HCT116 (cell line): ENCODE results near the gene ZSWIM4. TPM values are rescaled to one million over a fixed set of nuclear protein-coding genes. Genes with fewer than 3 reads are reported as not detected.

Experiments
- ATAC-seq: fragments of 200-7000 bp; cut with Tn5 transposase; 2 replicates; pipeline ENCODE4 v1.9.1; 2020; ENCODE audit warnings: mild to moderate bottlenecking, moderate library complexity
- BruUV-seq: library from RNA; stranded (reverse); fragments of 400-500 nt; replicated peaks from 2 replicates; lab custom pipeline; 2021; lab: Mats Ljungman, UMichigan
- CTCF ChIA-PET: fragments of 300-600 bp; sonication (Branson Sonifier 250); formaldehyde crosslinking; loops from one replicate; lab custom pipeline; 2021; ENCODE audit warnings: antibody characterized with exemption; lab: Charles Lee
- POLR2A ChIA-PET: fragments of 300-600, 350-600 bp; sonication (Branson Sonifier 250); formaldehyde crosslinking; loops from one replicate; lab custom pipeline; 2021; ENCODE audit warnings: antibody characterized with exemption; lab: Charles Lee
- RAD21 ChIA-PET, 2 experiments: fragments of 300-600 bp; sonication (Branson Sonifier 250); formaldehyde crosslinking; loops; one replicate each; lab custom pipeline; 2023; ENCODE audit warnings: low total read pairs in 2 of 2; ENCODE audit not compliant: uncharacterized antibody in 2 of 2, unreplicated experiment in 2 of 2, low non-redundant PET in 1 of 2; lab: Charles Lee
- DNase-seq: peaks from one replicate; pipeline ENCODE4 v3.0.0-alpha.2; 2010; ENCODE audit warnings: low read depth, low spot score
- H2AFZ ChIP-seq: fragments of 200-600 bp; shearing (Covaris generic), sonication (generic); 2 replicates; pipeline ENCODE4 v1.6.1; 2017; ENCODE audit warnings: low read depth, mixed run types, mixed read lengths, antibody characterized with exemption, low read length; ENCODE audit not compliant: poor library complexity, severe bottlenecking
- H3K27ac ChIP-seq: 2 replicates; pipeline ENCODE4 v1.5.1; 2012; ENCODE audit warnings: low read depth, low read length
- H3K27me3 ChIP-seq: fragments of 200-600 bp; sonication (generic); 2 replicates; pipeline ENCODE4 v1.6.1; 2016; ENCODE audit warnings: mixed run types, low read length, mixed read lengths; ENCODE audit not compliant: insufficient read depth
- H3K36me3 ChIP-seq, 2 experiments: fragments of 200-500 bp in 1 of 2; fragments of 200-600 bp in 1 of 2; sonication (Bioruptor generic) in 1 of 2; sonication (generic) in 1 of 2; 2 replicates each; pipeline versions ENCODE4 v1.5.1 to v1.6.1; 2014 to 2016; ENCODE audit warnings: low read length in 2 of 2, inconsistent platforms in 1 of 2, mixed read lengths in 1 of 2, mixed run types in 1 of 2; ENCODE audit not compliant: insufficient read depth in 2 of 2, control insufficient read depth in 1 of 2
- H3K4me1 ChIP-seq, 2 experiments: fragments of 200-600 bp in 1 of 2; sonication (generic) in 1 of 2; 2 replicates each; pipeline versions ENCODE4 v1.5.1 to v1.6.1; 2012 to 2017; ENCODE audit warnings: low read length in 2 of 2, inconsistent platforms in 1 of 2, mild to moderate bottlenecking in 1 of 2, mixed read lengths in 1 of 2, mixed run types in 1 of 2, moderate library complexity in 1 of 2; ENCODE audit not compliant: insufficient read depth in 2 of 2, control insufficient read depth in 1 of 2
- H3K4me2 ChIP-seq: fragments of 200-600 bp; sonication (generic); 2 replicates; pipeline ENCODE4 v1.6.1; 2017; ENCODE audit warnings: mixed run types, low read length, mixed read lengths
- H3K4me3 ChIP-seq, 2 experiments: fragments of 200-600 bp in 1 of 2; sonication (generic) in 1 of 2; replicated peaks in 1 of 2; 2 replicates each; pipeline ENCODE4 v1.5.1; 2011 to 2016; ENCODE audit warnings: low read length in 2 of 2, control low read depth in 1 of 2, low read depth in 1 of 2, mild to moderate bottlenecking in 1 of 2, mixed read lengths in 1 of 2, mixed run types in 1 of 2
- H3K79me2 ChIP-seq: fragments of 200-600 bp; sonication (generic); 2 replicates; pipeline ENCODE4 v1.6.1; 2017; ENCODE audit warnings: mild to moderate bottlenecking, mixed run types, low read length, moderate library complexity, mixed read lengths; ENCODE audit not compliant: insufficient read depth
- H3K9ac ChIP-seq: fragments of 200-600 bp; sonication (generic); 2 replicates; pipeline ENCODE4 v1.6.1; 2016; ENCODE audit warnings: low read length, mixed read lengths
- H3K9me2 ChIP-seq: fragments of 200-600 bp; sonication (generic), shearing (Covaris generic); 2 replicates; pipeline ENCODE4 v1.6.1; 2017; ENCODE audit warnings: mixed run types, mild to moderate bottlenecking, moderate library complexity; ENCODE audit not compliant: insufficient read depth
- H3K9me3 ChIP-seq, 2 experiments: fragments of 200-500 bp in 1 of 2; fragments of 200-600 bp in 1 of 2; sonication (Bioruptor generic) in 1 of 2; sonication (generic) in 1 of 2; 2 replicates each; pipeline ENCODE4 v1.6.1; 2014 to 2017; ENCODE audit warnings: low read length in 2 of 2, mixed read lengths in 2 of 2, inconsistent platforms in 1 of 2, low read depth in 1 of 2, mild to moderate bottlenecking in 1 of 2, mixed run types in 1 of 2, moderate library complexity in 1 of 2; ENCODE audit not compliant: control insufficient read depth in 1 of 2, insufficient read depth in 1 of 2
- H4K20me1 ChIP-seq: fragments of 200-600 bp; sonication (generic), shearing (Covaris generic); 2 replicates; pipeline ENCODE4 v1.6.1; 2017; ENCODE audit warnings: mixed run types, mild to moderate bottlenecking, moderate library complexity; ENCODE audit not compliant: insufficient read depth
- CEBPB ChIP-seq: IDR thresholded peaks from 2 replicates; pipeline ENCODE4 v1.6.1; 2012; ENCODE audit warnings: low read depth
- EGR1 ChIP-seq: IDR thresholded peaks from 2 replicates; pipeline ENCODE4 v1.6.1; 2012; ENCODE audit warnings: low read depth
- EZH2 ChIP-seq: fragments of 200-600 bp; sonication (generic); IDR thresholded peaks from 2 replicates; pipeline ENCODE4 v1.6.1; 2017; ENCODE audit warnings: antibody characterized with exemption, mixed run types
- POLR2AphosphoS5 ChIP-seq: IDR thresholded peaks from 2 replicates; pipeline ENCODE4 v1.6.1; 2011; ENCODE audit warnings: mild to moderate bottlenecking, low read depth, low read length, moderate library complexity
- RAD21 ChIP-seq: IDR thresholded peaks from 2 replicates; pipeline ENCODE4 v1.6.1; 2012; ENCODE audit warnings: low read depth, mild to moderate bottlenecking
- SIN3A ChIP-seq: IDR thresholded peaks from 2 replicates; pipeline ENCODE4 v1.6.1; 2012; ENCODE audit warnings: low read depth
- SP1 ChIP-seq: IDR thresholded peaks from 2 replicates; pipeline ENCODE4 v1.6.1; 2012; ENCODE audit warnings: low read depth
- SRF ChIP-seq: IDR thresholded peaks from 2 replicates; pipeline ENCODE4 v1.6.1; 2012; ENCODE audit warnings: low read depth
- TCF7L2 ChIP-seq: IDR thresholded peaks from 2 replicates; pipeline ENCODE4 v1.7.0; 2011; ENCODE audit warnings: borderline replicate concordance, inconsistent platforms; ENCODE audit not compliant: insufficient read depth, insufficient read length; ENCODE audit errors: extremely low read depth
- ZFX ChIP-seq: fragments of 450-650 bp; IDR thresholded peaks from 2 replicates; pipeline ENCODE4 v1.6.1; 2017
- intact Hi-C: fragments of 100-400 bp; cut with micrococcal nuclease; formaldehyde crosslinking; loops from 2 replicates; pipeline ENCODE4 v1.10.0; 2022
- total RNA-seq: library from RNA; stranded (reverse); gene quantifications from one replicate; pipeline ENCODE4 v1.2.1, GENCODE V29; 2021; ENCODE audit not compliant: unreplicated experiment
- TF ChIP-seq, protein P1 (sequence below): IDR thresholded peaks from 2 replicates; pipeline ENCODE4 v1.6.1; 2011; ENCODE audit warnings: mild to moderate bottlenecking, low read length, moderate library complexity; ENCODE audit not compliant: insufficient replicate concordance; ENCODE audit errors: extremely low read depth
- TF ChIP-seq, protein P2 (sequence below), 3 experiments: fragments of 200-600 bp in 1 of 3; sonication (generic) in 1 of 3; IDR thresholded peaks in 2 of 3; conservative IDR thresholded peaks in 1 of 3; 2 replicates each; pipeline ENCODE4 v1.5.1; 2012 to 2017; ENCODE audit warnings: low read depth in 2 of 3, low read length in 2 of 3, antibody characterized with exemption in 1 of 3, borderline replicate concordance in 1 of 3, control low read depth in 1 of 3, mild to moderate bottlenecking in 1 of 3, mixed read lengths in 1 of 3, mixed run types in 1 of 3, moderate library complexity in 1 of 3; ENCODE audit not compliant: insufficient read depth in 1 of 3
- TF ChIP-seq, protein P3 (sequence below): IDR thresholded peaks from 2 replicates; pipeline ENCODE4 v1.6.1; 2012

ZSWIM4 gene
- total RNA-seq, 1 experiment from 2014 or later, result 9.8 TPM

DNA sequence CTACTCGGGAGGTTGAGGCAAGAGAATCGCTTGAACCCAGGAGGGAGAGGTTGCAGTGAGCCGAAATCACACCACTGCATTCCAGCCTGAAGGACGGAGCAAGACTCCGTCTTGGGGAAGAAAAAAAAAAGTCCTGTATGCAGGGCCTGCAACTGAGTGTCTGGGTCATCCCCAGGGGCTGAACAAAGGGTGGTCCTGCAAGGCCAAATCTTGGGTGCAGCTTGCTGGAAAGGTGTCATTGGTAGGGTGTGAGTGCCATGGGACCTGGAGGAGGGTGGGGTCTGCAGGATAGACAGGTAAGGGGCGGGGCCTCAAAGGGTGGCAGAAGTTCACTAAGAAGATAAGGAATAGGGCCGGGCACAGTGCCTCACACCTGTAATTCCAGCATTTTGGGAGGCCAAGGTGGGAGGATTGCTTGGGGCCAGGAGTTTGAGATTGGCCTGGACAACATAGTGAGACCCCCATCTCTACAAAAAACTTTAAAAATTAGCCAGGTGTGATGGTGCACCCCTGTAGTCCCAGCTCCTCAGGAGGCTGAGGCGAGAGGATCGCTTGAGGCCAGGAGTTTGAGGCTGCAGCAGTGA lies 31.5 kb downstream of the ZSWIM4 start:
- Histone ChIP-seq H3K4me3 (no peak overlapping the region), H2AFZ (no peak overlapping the region), H3K4me2 (no peak overlapping the region), H3K27ac (no peak overlapping the region), H3K36me3 (no peaks in the 10 kb centered on the region), H4K20me1 (no peaks in the 10 kb centered on the region), H3K4me1 (peaks cover 3 to 15% of the 10 kb centered on the region in 2 experiments), H3K27me3 (no peaks in the 10 kb centered on the region), H3K9me3 (no peaks in the 10 kb centered on the region), H3K79me2 (no peaks in the 10 kb centered on the region), H3K9me2 (no peaks in the 10 kb centered on the region), H3K9ac (no peak overlapping the region)
- ATAC-seq, result no peak
- ChIA-PET CTCF (interaction anchor here (1.4 kb wide), 1 partner anchor 8 kb away, joined by 3 read pairs; no protein-coding TSS in a partner anchor), RAD21 (no interaction called here), POLR2A (interaction anchor here (1.2 kb wide), 1 partner anchor 9 kb away, joined by 5 read pairs; no protein-coding TSS in a partner anchor)
- no TSS peak for BruUV-seq
- intact Hi-C loops, result no loop called here
- TF ChIP-seq, protein P1, sequence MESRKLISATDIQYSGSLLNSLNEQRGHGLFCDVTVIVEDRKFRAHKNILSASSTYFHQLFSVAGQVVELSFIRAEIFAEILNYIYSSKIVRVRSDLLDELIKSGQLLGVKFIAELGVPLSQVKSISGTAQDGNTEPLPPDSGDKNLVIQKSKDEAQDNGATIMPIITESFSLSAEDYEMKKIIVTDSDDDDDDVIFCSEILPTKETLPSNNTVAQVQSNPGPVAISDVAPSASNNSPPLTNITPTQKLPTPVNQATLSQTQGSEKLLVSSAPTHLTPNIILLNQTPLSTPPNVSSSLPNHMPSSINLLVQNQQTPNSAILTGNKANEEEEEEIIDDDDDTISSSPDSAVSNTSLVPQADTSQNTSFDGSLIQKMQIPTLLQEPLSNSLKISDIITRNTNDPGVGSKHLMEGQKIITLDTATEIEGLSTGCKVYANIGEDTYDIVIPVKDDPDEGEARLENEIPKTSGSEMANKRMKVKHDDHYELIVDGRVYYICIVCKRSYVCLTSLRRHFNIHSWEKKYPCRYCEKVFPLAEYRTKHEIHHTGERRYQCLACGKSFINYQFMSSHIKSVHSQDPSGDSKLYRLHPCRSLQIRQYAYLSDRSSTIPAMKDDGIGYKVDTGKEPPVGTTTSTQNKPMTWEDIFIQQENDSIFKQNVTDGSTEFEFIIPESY, result no peak
- TF ChIP-seq SP1 (no peak), RAD21 (no peak), SRF (no peak), TCF7L2 (no peak), POLR2AphosphoS5 (no peak), ZFX (no peak), EZH2 (no peak), EGR1 (no peak), SIN3A (no peak), CEBPB (no peak)
- TF ChIP-seq, protein P2, sequence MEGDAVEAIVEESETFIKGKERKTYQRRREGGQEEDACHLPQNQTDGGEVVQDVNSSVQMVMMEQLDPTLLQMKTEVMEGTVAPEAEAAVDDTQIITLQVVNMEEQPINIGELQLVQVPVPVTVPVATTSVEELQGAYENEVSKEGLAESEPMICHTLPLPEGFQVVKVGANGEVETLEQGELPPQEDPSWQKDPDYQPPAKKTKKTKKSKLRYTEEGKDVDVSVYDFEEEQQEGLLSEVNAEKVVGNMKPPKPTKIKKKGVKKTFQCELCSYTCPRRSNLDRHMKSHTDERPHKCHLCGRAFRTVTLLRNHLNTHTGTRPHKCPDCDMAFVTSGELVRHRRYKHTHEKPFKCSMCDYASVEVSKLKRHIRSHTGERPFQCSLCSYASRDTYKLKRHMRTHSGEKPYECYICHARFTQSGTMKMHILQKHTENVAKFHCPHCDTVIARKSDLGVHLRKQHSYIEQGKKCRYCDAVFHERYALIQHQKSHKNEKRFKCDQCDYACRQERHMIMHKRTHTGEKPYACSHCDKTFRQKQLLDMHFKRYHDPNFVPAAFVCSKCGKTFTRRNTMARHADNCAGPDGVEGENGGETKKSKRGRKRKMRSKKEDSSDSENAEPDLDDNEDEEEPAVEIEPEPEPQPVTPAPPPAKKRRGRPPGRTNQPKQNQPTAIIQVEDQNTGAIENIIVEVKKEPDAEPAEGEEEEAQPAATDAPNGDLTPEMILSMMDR (IDR thresholded peaks at IDR 0.05 in 2 of 3, conservative IDR thresholded peaks at IDR 0.05 in 1 of 3; ENCODE audit: borderline replicate concordance in 1 of 3, insufficient read depth in 1 of 3, low read depth in 2 of 3, low read length in 2 of 3), result no peak
- TF ChIP-seq, protein P3, sequence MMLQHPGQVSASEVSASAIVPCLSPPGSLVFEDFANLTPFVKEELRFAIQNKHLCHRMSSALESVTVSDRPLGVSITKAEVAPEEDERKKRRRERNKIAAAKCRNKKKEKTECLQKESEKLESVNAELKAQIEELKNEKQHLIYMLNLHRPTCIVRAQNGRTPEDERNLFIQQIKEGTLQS, result no peak
- TF ChIP-seq, all 23 proteins: peak for 0
- DNase-seq, result no peak
